ENCODE results near the gene LILRB5. TPM values are rescaled to one million over a fixed set of nuclear protein-coding genes. Genes with fewer than 3 reads are reported as not detected.
A peak's percentile ranks its signal among the peaks of the same experiment; 100 is the strongest.
"Not testable (repeated sequence)": the region's sequence is repeated elsewhere in the genome, so short reads cannot be mapped to it uniquely, and the experiment has no call there.

LILRB5 gene
- total RNA-seq, 1 experiment from 2014 or later = not detected

- no peaks in the 10 kb centered on the region for H3K9me3 ChIP-seq (ENCODE audit: low read length)
- no peak overlapping the region for H3K4me3 ChIP-seq (ENCODE audit: low read length)
- CTCF ChIA-PET = no interaction called here
- no peaks in the 10 kb centered on the region for H3K36me3 ChIP-seq (ENCODE audit: low read depth, low read length)
- no peaks in the 10 kb centered on the region for H3K4me1 ChIP-seq (ENCODE audit: insufficient read depth, low read length)
- H3K27ac ChIP-seq (ENCODE audit: low read length) = no peak overlapping the region
- H3F3A ChIP-seq (ENCODE audit: low read length, unreplicated experiment) = no peaks in the 10 kb centered on the region
- intact Hi-C loops (cut with micrococcal nuclease) = no loop called here
- POLR2A ChIA-PET (ENCODE audit: unreplicated experiment) = no interaction called here
- no peaks in the 10 kb centered on the region for H3K79me2 ChIP-seq (ENCODE audit: low read length)
- peaks cover 32% of the 10 kb centered on the region for H3K27me3 ChIP-seq (ENCODE audit: low read length)
- no peak overlapping the region for H3K9ac ChIP-seq (ENCODE audit: low read length)
- BruUV-seq (replicated peaks) = no TSS peak
- no peaks in the 10 kb centered on the region for H3K9me2 ChIP-seq (replicated peaks; ENCODE audit: low read length)
- ATAC-seq (no peak), DNase-seq (no peak)
- no peak overlapping the region for H2AFZ ChIP-seq (ENCODE audit: low read length)
- TF ChIP-seq EZH2phosphoT487 (IDR thresholded peaks at IDR 0.05; ENCODE audit: borderline replicate concordance, low read length) = no peak
- no peak for TF ChIP-seq EZH2 (IDR thresholded peaks at IDR 0.05; ENCODE audit: low read length, unreplicated experiment)
- TF ChIP-seq CTCF (conservative IDR thresholded peaks at IDR 0.05; ENCODE audit: low read depth, low read length) = no peak
- peak overlapping the region; percentile 33; the same call in 1 of the 2 replicates for H3K4me2 ChIP-seq (ENCODE audit: low read length)
- H4K20me1 ChIP-seq (ENCODE audit: low read length) = no peaks in the 10 kb centered on the region
Observed at GRCh38 chr19:54248016-54248601, 9.0 kb downstream of the LILRB5 start.

GRCh38 chr19:54247106-54247930 is 9.8 kb downstream of the LILRB5 start:
- Histone ChIP-seq H2AFZ (ENCODE audit: low read length) (no peak overlapping the region), H4K20me1 (ENCODE audit: low read length) (no peaks in the 10 kb centered on the region), H3K4me3 (ENCODE audit: low read length) (no peak overlapping the region), H3F3A (ENCODE audit: low read length, unreplicated experiment) (no peaks in the 10 kb centered on the region), H3K4me1 (ENCODE audit: insufficient read depth, low read length) (no peaks in the 10 kb centered on the region), H3K9me3 (ENCODE audit: low read length) (no peaks in the 10 kb centered on the region), H3K36me3 (ENCODE audit: low read depth, low read length) (no peaks in the 10 kb centered on the region), H3K27me3 (ENCODE audit: low read length) (peaks cover 24% of the 10 kb centered on the region), H3K79me2 (ENCODE audit: low read length) (no peaks in the 10 kb centered on the region), H3K9ac (ENCODE audit: low read length) (no peak overlapping the region), H3K4me2 (ENCODE audit: low read length) (peak overlapping the region; percentile 33; the same call in 1 of the 2 replicates), H3K27ac (ENCODE audit: low read length) (no peak overlapping the region), H3K9me2 (replicated peaks; ENCODE audit: low read length) (no peaks in the 10 kb centered on the region)
- intact Hi-C loops (cut with micrococcal nuclease) = no loop called here
- ChIA-PET CTCF (no interaction called here), POLR2A (ENCODE audit: unreplicated experiment) (no interaction called here)
- ATAC-seq (no peak), DNase-seq (no peak)
- no peak for TF ChIP-seq EZH2 (IDR thresholded peaks at IDR 0.05; ENCODE audit: low read length, unreplicated experiment)
- no TSS peak for BruUV-seq (replicated peaks)

- no peak for TF ChIP-seq CTCF (conservative IDR thresholded peaks at IDR 0.05; ENCODE audit: low read depth, low read length)
- TF ChIP-seq EZH2phosphoT487 (IDR thresholded peaks at IDR 0.05; ENCODE audit: borderline replicate concordance, low read length) = no peak
- no peak for TF ChIP-seq EZH2 (IDR thresholded peaks at IDR 0.05; ENCODE audit: low read length, unreplicated experiment)
- ChIA-PET POLR2A (ENCODE audit: unreplicated experiment) (no interaction called here), CTCF (interaction anchor here (0.6 kb wide), 1 partner anchor 144 kb away, joined by 3 read pairs; no protein-coding TSS in a partner anchor)
- no peak for DNase-seq
- H3K9me2 ChIP-seq (replicated peaks; ENCODE audit: low read length) = no peaks in the 10 kb centered on the region
- no peak overlapping the region for H3K4me2 ChIP-seq (ENCODE audit: low read length)
- H3K9ac ChIP-seq (ENCODE audit: low read length) = no peak overlapping the region
- H4K20me1 ChIP-seq (ENCODE audit: low read length) = no peaks in the 10 kb centered on the region
- peaks cover 19% of the 10 kb centered on the region for H3K27me3 ChIP-seq (ENCODE audit: low read length)
- H3K4me3 ChIP-seq (ENCODE audit: low read length) = no peak overlapping the region
- H3K79me2 ChIP-seq (ENCODE audit: low read length) = no peaks in the 10 kb centered on the region
- no peak overlapping the region for H3K27ac ChIP-seq (ENCODE audit: low read length)
- H3K4me1 ChIP-seq (ENCODE audit: insufficient read depth, low read length) = no peaks in the 10 kb centered on the region
- no TSS peak for BruUV-seq (replicated peaks)
- no peaks in the 10 kb centered on the region for H3K36me3 ChIP-seq (ENCODE audit: low read depth, low read length)
- no peak for ATAC-seq
- H3F3A ChIP-seq (ENCODE audit: low read length, unreplicated experiment) = no peaks in the 10 kb centered on the region
- no peak overlapping the region for H2AFZ ChIP-seq (ENCODE audit: low read length)
- intact Hi-C loops (cut with micrococcal nuclease) = no loop called here
- no peaks in the 10 kb centered on the region for H3K9me3 ChIP-seq (ENCODE audit: low read length)
Observed at GRCh38 chr19:54245936-54246335, 11.1 kb downstream of the LILRB5 start.

- H3K36me3 ChIP-seq (ENCODE audit: low read depth, low read length); H3K27ac ChIP-seq (ENCODE audit: low read length); H4K20me1 ChIP-seq (ENCODE audit: low read length); H3K4me1 ChIP-seq (ENCODE audit: insufficient read depth, low read length); H3F3A ChIP-seq (ENCODE audit: low read length, unreplicated experiment); H3K4me2 ChIP-seq (ENCODE audit: low read length); H3K9ac ChIP-seq (ENCODE audit: low read length); H3K79me2 ChIP-seq (ENCODE audit: low read length); CTCF ChIA-PET; POLR2A ChIA-PET (ENCODE audit: unreplicated experiment); ATAC-seq; H2AFZ ChIP-seq (ENCODE audit: low read length); BruUV-seq (replicated peaks); H3K9me3 ChIP-seq (ENCODE audit: low read length); H3K4me3 ChIP-seq (ENCODE audit: low read length); DNase-seq; H3K9me2 ChIP-seq (replicated peaks; ENCODE audit: low read length); H3K27me3 ChIP-seq (ENCODE audit: low read length); intact Hi-C loops (cut with micrococcal nuclease): not testable (repeated sequence)
Observed at GRCh38 chr19:54243809-54244208, 13.3 kb downstream of the LILRB5 start.

- H3K4me3 ChIP-seq (ENCODE audit: low read length); H3K27me3 ChIP-seq (ENCODE audit: low read length); ATAC-seq; H2AFZ ChIP-seq (ENCODE audit: low read length); intact Hi-C loops (cut with micrococcal nuclease); H3K4me1 ChIP-seq (ENCODE audit: insufficient read depth, low read length); H3K27ac ChIP-seq (ENCODE audit: low read length); H3K9me3 ChIP-seq (ENCODE audit: low read length); DNase-seq; H3K9me2 ChIP-seq (replicated peaks; ENCODE audit: low read length); H3K36me3 ChIP-seq (ENCODE audit: low read depth, low read length); H3K4me2 ChIP-seq (ENCODE audit: low read length); H3K79me2 ChIP-seq (ENCODE audit: low read length); H3K9ac ChIP-seq (ENCODE audit: low read length); H4K20me1 ChIP-seq (ENCODE audit: low read length); POLR2A ChIA-PET (ENCODE audit: unreplicated experiment); BruUV-seq (replicated peaks); H3F3A ChIP-seq (ENCODE audit: low read length, unreplicated experiment); CTCF ChIA-PET: not testable (repeated sequence)
Observed at GRCh38 chr19:54242646-54243045, 14.4 kb downstream of the LILRB5 start, which contains the start of gene LILRA6. TSS of gene LILRA6 (minus strand) at chr19:54242790.
